HEK293 (cell line): ENCODE results near the gene CHMP4A.

Experiments used
- CTCF ChIA-PET: fragments of 350-600 bp; formaldehyde crosslinking; extraction: SDS; loops from one replicate; lab custom pipeline; 2021; ENCODE audit warnings: antibody characterized with exemption; lab: Yijun Ruan, JAX
- POLR2A ChIA-PET: fragments of 300-600 bp; formaldehyde crosslinking; extraction: SDS; loops from one replicate; lab custom pipeline; 2020; ENCODE audit warnings: antibody characterized with exemption, inconsistent platforms; lab: Yijun Ruan, JAX
- H3K27ac ChIP-seq: fragments of 200-500 bp; sonication (Bioruptor generic); 2 replicates; pipeline ENCODE4 v1.5.1; 2014; ENCODE audit warnings: low read depth, low read length, control low read depth, inconsistent platforms; ENCODE audit errors: extremely low read depth
- H3K36me3 ChIP-seq, 2 experiments: fragments of 200-500 bp in 1 of 2; sonication (Bioruptor generic) in 1 of 2; 1 replicate in 1 of 2; 2 replicates in 1 of 2; pipeline ENCODE4 v1.5.1; 2014 to 2017; ENCODE audit warnings: inconsistent platforms in 2 of 2, low read length in 2 of 2; ENCODE audit not compliant: control insufficient read depth in 2 of 2, insufficient read depth in 1 of 2
- H3K4me1 ChIP-seq: fragments of 200-500 bp; sonication (Bioruptor generic); 2 replicates; pipeline ENCODE4 v1.5.1; 2014; ENCODE audit warnings: mild to moderate bottlenecking, low read length, inconsistent platforms; ENCODE audit not compliant: control insufficient read depth, insufficient read depth
- H3K4me3 ChIP-seq: 2 replicates; pipeline ENCODE4 v1.5.1; 2011; ENCODE audit warnings: low read depth, mild to moderate bottlenecking, control low read depth, low read length, moderate library complexity
- H3K9me3 ChIP-seq: fragments of 200-500 bp; sonication (Bioruptor generic); 2 replicates; pipeline ENCODE4 v1.5.1; 2014; ENCODE audit warnings: low read depth, low read length, inconsistent platforms; ENCODE audit not compliant: control insufficient read depth, insufficient read depth
- FEZF1 ChIP-seq: fragments of 450-650 bp; formaldehyde crosslinking; IDR thresholded peaks from 2 replicates; pipeline ENCODE4 v1.5.1; 2016; ENCODE audit warnings: missing biosample characterization, missing genetic modification characterization
- GLI2 ChIP-seq: fragments of 450-650 bp; formaldehyde crosslinking; IDR thresholded peaks from 2 replicates; pipeline ENCODE4; 2017; ENCODE audit warnings: missing biosample characterization, missing genetic modification characterization, low read depth, borderline replicate concordance
- IKZF3 ChIP-seq: fragments of 450-650 bp; IDR thresholded peaks from 2 replicates; pipeline ENCODE4 v1.5.0; 2018; ENCODE audit warnings: missing biosample characterization, mild to moderate bottlenecking, missing genetic modification characterization, moderate library complexity
- KLF17 ChIP-seq: fragments of 450-650 bp; formaldehyde crosslinking; IDR thresholded peaks from 2 replicates; pipeline ENCODE4 v1.5.1; 2016; ENCODE audit warnings: missing biosample characterization, missing genetic modification characterization
- OSR2 ChIP-seq: fragments of 450-650 bp; formaldehyde crosslinking; IDR thresholded peaks from 2 replicates; pipeline ENCODE4 v1.5.1; 2016; ENCODE audit warnings: missing biosample characterization, missing genetic modification characterization
- PATZ1 ChIP-seq: fragments of 450-650 bp; formaldehyde crosslinking; IDR thresholded peaks from 2 replicates; pipeline ENCODE4 v1.5.1; 2016; ENCODE audit warnings: missing biosample characterization, missing genetic modification characterization
- PRDM1 ChIP-seq: fragments of 450-650 bp; formaldehyde crosslinking; IDR thresholded peaks from 2 replicates; pipeline ENCODE4; 2016; ENCODE audit warnings: missing biosample characterization, missing genetic modification characterization
- PRDM10 ChIP-seq: fragments of 450-650 bp; formaldehyde crosslinking; IDR thresholded peaks from 2 replicates; pipeline ENCODE4 v1.5.1; 2016; ENCODE audit warnings: missing biosample characterization, missing genetic modification characterization
- REST ChIP-seq: fragments of 450-650 bp; formaldehyde crosslinking; IDR thresholded peaks from 2 replicates; pipeline ENCODE4 v1.5.1; 2016; ENCODE audit warnings: missing biosample characterization, missing genetic modification characterization
- SCRT2 ChIP-seq: fragments of 450-650 bp; formaldehyde crosslinking; IDR thresholded peaks from 2 replicates; pipeline ENCODE4 v1.5.1; 2016; ENCODE audit warnings: missing biosample characterization, missing genetic modification characterization
- SP7 ChIP-seq: fragments of 450-650 bp; formaldehyde crosslinking; IDR thresholded peaks from 2 replicates; pipeline ENCODE4 v1.5.1; 2016; ENCODE audit warnings: missing biosample characterization, missing genetic modification characterization
- ZBTB21 ChIP-seq: fragments of 450-650 bp; formaldehyde crosslinking; IDR thresholded peaks from 2 replicates; pipeline ENCODE4 v1.5.1; 2017; ENCODE audit warnings: missing biosample characterization, missing genetic modification characterization
- ZEB2 ChIP-seq: fragments of 450-650 bp; formaldehyde crosslinking; IDR thresholded peaks from 2 replicates; pipeline ENCODE4 v1.5.1; 2016; ENCODE audit warnings: missing biosample characterization, missing genetic modification characterization
- ZNF10 ChIP-seq: fragments of 450-650 bp; formaldehyde crosslinking; IDR thresholded peaks from 2 replicates; pipeline ENCODE4 v1.5.1; 2017; ENCODE audit warnings: missing biosample characterization, missing genetic modification characterization
- ZNF140 ChIP-seq: fragments of 450-650 bp; formaldehyde crosslinking; IDR thresholded peaks from 2 replicates; pipeline ENCODE4 v1.5.1; 2016; ENCODE audit warnings: missing biosample characterization, missing genetic modification characterization
- ZNF146 ChIP-seq: fragments of 450-650 bp; formaldehyde crosslinking; IDR thresholded peaks from 2 replicates; pipeline ENCODE4 v1.5.1; 2016; ENCODE audit warnings: missing biosample characterization, missing genetic modification characterization
- ZNF16 ChIP-seq: fragments of 450-650 bp; formaldehyde crosslinking; IDR thresholded peaks from 2 replicates; pipeline ENCODE4 v1.5.1; 2016; ENCODE audit warnings: low read depth, missing biosample characterization, missing genetic modification characterization
- ZNF24 ChIP-seq: fragments of 450-650 bp; formaldehyde crosslinking; IDR thresholded peaks from 2 replicates; pipeline ENCODE4 v1.5.1; 2016; ENCODE audit warnings: missing biosample characterization, missing genetic modification characterization
- ZNF433 ChIP-seq: fragments of 450-650 bp; formaldehyde crosslinking; IDR thresholded peaks from 2 replicates; pipeline ENCODE4 v1.5.1; 2016; ENCODE audit warnings: missing biosample characterization, missing genetic modification characterization, low read depth
- ZNF510 ChIP-seq: fragments of 450-650 bp; formaldehyde crosslinking; IDR thresholded peaks from 2 replicates; pipeline ENCODE4 v1.5.1; 2018; ENCODE audit warnings: mild to moderate bottlenecking, missing genetic modification characterization, missing biosample characterization; ENCODE audit not compliant: insufficient replicate concordance
- ZNF549 ChIP-seq: fragments of 450-650 bp; IDR thresholded peaks from 2 replicates; pipeline ENCODE4 v1.5.1; 2018; ENCODE audit warnings: missing biosample characterization, missing genetic modification characterization, mild to moderate bottlenecking, inconsistent platforms, moderate library complexity
- ZNF600 ChIP-seq: fragments of 450-650 bp; formaldehyde crosslinking; IDR thresholded peaks from 2 replicates; pipeline ENCODE4 v1.5.1; 2016; ENCODE audit warnings: missing biosample characterization, missing genetic modification characterization
- ZNF621 ChIP-seq: fragments of 450-650 bp; formaldehyde crosslinking; IDR thresholded peaks from 2 replicates; pipeline ENCODE4 v1.5.1; 2017; ENCODE audit warnings: missing biosample characterization, missing genetic modification characterization
- ZNF623 ChIP-seq: fragments of 450-650 bp; formaldehyde crosslinking; IDR thresholded peaks from 2 replicates; pipeline ENCODE4 v1.5.1; 2016; ENCODE audit warnings: missing biosample characterization, missing genetic modification characterization
- ZNF629 ChIP-seq: fragments of 450-650 bp; formaldehyde crosslinking; IDR thresholded peaks from 2 replicates; pipeline ENCODE4 v1.5.1; 2017; ENCODE audit warnings: missing biosample characterization, missing genetic modification characterization

The CHMP4A gene

GRCh38 chr14:24181371-24182077, 31.8 kb downstream of the CHMP4A start (continued):
- TF ChIP-seq ZNF10 (no peak), IKZF3 (tag by site-specific recombination) (no peak), ZNF146 (tag by site-specific recombination) (no peak), ZNF623 (no peak), GLI2 (tag by site-specific recombination) (no peak), PRDM1 (tag by site-specific recombination) (no peak), ZNF510 (tag by site-specific recombination) (no peak)

- H3K4me3 ChIP-seq: no peak overlapping the region
- peaks cover 0 to 86% of the 10 kb centered on the region in 2 experiments; a peak in 2 of 3 replicates for H3K36me3 ChIP-seq
- POLR2A ChIA-PET: interaction anchor here (1.0 to 2.0 kb wide), 6 partner anchors 10 to 86 kb away, joined by 3 to 8 read pairs (median 3); partner anchors contain the start of genes IRF9, MDP1 and PCK2
- TF ChIP-seq ZBTB21 (peak; percentile 97), SCRT2 (tag by site-specific recombination) (peak; percentile 69; the same call in 1 of the 2 replicates), ZNF549 (tag by site-specific recombination) (no peak), PRDM10 (tag by site-specific recombination) (0 out of 2 replicates have a peak, but pooled peaks have one; percentile 38), REST (tag by site-specific recombination) (no peak), ZEB2 (tag by site-specific recombination) (peak; percentile 67; the same call in 1 of the 2 replicates), ZNF433 (tag by site-specific recombination) (no peak), ZNF629 (peak; percentile 99), ZNF16 (no peak), OSR2 (tag by site-specific recombination) (peak; percentile 18; the same call in 1 of the 2 replicates), SP7 (peak; percentile 71), FEZF1 (tag by site-specific recombination) (peak; percentile 99), ZNF621 (tag by site-specific recombination) (no peak), ZNF24 (tag by site-specific recombination) (0 out of 2 replicates have a peak, but pooled peaks have one; percentile 39), KLF17 (tag by site-specific recombination) (peak; percentile 58; the same call in 1 of the 2 replicates), ZNF140 (tag by site-specific recombination) (no peak), PATZ1 (tag by site-specific recombination) (peak; percentile 35; the same call in 1 of the 2 replicates), ZNF600 (tag by site-specific recombination) (peak; percentile 94)
Observed at GRCh38 chr14:24179961-24180796, 33.1 kb downstream of the CHMP4A start.

More at GRCh38 chr14:24179961-24180796, 33.1 kb downstream of the CHMP4A start:
- CTCF ChIA-PET: interaction anchor here (0.8 to 1.7 kb wide), 2 partner anchors 19 to 122 kb away, joined by 3 to 5 read pairs; partner anchors contain the start of gene IRF9
- no peaks in the 10 kb centered on the region for H3K9me3 ChIP-seq
- H3K4me1 ChIP-seq: no peaks in the 10 kb centered on the region
- no peak overlapping the region; the same call in 1 of the 2 replicates for H3K27ac ChIP-seq
